SU-DHL-6 (cell line): ENCODE measurements around the gene DOCK8.

Experiments used
- EZH2phosphoT487 ChIP-seq: fragments of 200-600 bp; sonication (generic), shearing (Covaris generic); conservative IDR thresholded peaks from 2 replicates; pipeline ENCODE4 v1.6.1; 2018; ENCODE audit warnings: mild to moderate bottlenecking, antibody characterized with exemption, low read length, moderate library complexity, mixed read lengths
- TF ChIP-seq, protein P1 (sequence below): fragments of 200-600 bp; sonication (generic); IDR thresholded peaks from one replicate; pipeline ENCODE4 v1.5.1; 2017; ENCODE audit warnings: antibody characterized with exemption, mild to moderate bottlenecking, low read length, moderate library complexity; ENCODE audit not compliant: insufficient read depth, poor library complexity, severe bottlenecking

- TF ChIP-seq, protein P1, sequence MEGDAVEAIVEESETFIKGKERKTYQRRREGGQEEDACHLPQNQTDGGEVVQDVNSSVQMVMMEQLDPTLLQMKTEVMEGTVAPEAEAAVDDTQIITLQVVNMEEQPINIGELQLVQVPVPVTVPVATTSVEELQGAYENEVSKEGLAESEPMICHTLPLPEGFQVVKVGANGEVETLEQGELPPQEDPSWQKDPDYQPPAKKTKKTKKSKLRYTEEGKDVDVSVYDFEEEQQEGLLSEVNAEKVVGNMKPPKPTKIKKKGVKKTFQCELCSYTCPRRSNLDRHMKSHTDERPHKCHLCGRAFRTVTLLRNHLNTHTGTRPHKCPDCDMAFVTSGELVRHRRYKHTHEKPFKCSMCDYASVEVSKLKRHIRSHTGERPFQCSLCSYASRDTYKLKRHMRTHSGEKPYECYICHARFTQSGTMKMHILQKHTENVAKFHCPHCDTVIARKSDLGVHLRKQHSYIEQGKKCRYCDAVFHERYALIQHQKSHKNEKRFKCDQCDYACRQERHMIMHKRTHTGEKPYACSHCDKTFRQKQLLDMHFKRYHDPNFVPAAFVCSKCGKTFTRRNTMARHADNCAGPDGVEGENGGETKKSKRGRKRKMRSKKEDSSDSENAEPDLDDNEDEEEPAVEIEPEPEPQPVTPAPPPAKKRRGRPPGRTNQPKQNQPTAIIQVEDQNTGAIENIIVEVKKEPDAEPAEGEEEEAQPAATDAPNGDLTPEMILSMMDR: no peak
- no peak for TF ChIP-seq EZH2phosphoT487
These were observed 113.8 kb downstream of the DOCK8 start for GRCh38 chr9:328453-328852.
